ENCODE measurements around the gene NR4A3. TPM values are rescaled to one million over a fixed set of nuclear protein-coding genes. Genes with fewer than 3 reads are reported as not detected.

NR4A3 gene
- total and polyA plus RNA-seq, 2 of the 13 experiments (the other 11 are each of a cell fraction or from before 2014, with no cell fraction given): 0.02 to 0.09 TPM

DNA sequence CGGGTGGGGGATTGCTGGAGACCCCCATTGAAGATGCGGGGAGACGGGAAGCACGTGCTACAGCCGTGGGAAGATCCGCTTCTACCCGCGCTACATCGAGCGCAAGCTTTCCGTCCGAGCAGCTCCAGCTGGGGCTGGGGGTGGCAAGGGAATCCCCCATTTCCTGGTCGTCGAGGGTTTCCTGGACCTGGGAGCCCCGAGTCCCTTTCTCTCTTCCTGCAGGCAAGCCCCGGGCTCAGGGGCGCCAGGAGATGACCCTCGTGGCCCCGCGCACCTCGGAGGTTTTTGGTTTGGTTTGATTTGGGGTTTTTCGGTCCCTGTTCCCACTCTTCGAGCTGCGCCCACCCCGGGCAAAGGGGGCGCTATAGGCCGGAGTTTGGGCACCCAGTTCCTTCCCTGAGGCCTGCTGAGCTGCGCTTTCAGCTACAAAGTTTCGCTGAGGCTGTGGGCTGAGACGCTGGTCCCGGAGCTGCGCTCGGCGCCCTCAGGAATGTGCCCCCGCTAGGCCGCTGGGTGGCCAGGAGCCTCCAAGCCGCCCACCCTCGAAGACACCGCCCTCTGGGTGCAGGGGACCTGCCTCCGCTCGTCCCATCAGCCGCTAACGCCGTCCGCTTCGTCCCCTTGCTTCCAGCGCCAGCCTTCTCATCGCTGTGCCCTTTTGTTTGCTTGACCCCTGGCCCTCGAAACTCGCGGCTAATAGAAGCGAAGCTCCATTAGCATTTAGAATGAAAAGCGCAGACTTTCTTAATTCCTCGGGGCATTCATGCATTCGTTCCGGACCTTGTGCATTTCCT lies 2.9 kb downstream of the NR4A3 start (continued):
- TF ChIP-seq TCF12 (IDR thresholded peaks at IDR 0.05) (no peak), TCF12 (CRISPR knock-in tag; IDR thresholded peaks at IDR 0.05) (no peak; the same call in 1 of the 2 replicates), ZNF768 (CRISPR knock-in tag; IDR thresholded peaks at IDR 0.05) (peak; percentile 64; the same call in 1 of the 2 replicates), TOPORS (CRISPR knock-in tag; IDR thresholded peaks at IDR 0.05) (no peak), HMGA1 (CRISPR knock-in tag; conservative IDR thresholded peaks at IDR 0.05) (no peak), ZNF773 (CRISPR knock-in tag; IDR thresholded peaks at IDR 0.05; ENCODE audit: borderline replicate concordance) (no peak), HDAC1 (CRISPR knock-in tag; IDR thresholded peaks at IDR 0.05) (no peak), ZNF317 (CRISPR knock-in tag; IDR thresholded peaks at IDR 0.05) (no peak), ZNF30 (CRISPR knock-in tag; IDR thresholded peaks at IDR 0.05) (no peak), ZBTB38 (CRISPR knock-in tag; IDR thresholded peaks at IDR 0.05) (0 out of 2 replicates have a peak, but pooled peaks have one; percentile 31), HMG20B (CRISPR knock-in tag; conservative IDR thresholded peaks at IDR 0.05) (no peak), UBTF (CRISPR knock-in tag; IDR thresholded peaks at IDR 0.05) (peak; percentile 60), RFXANK (CRISPR knock-in tag; IDR thresholded peaks at IDR 0.05) (no peak), ZNF691 (CRISPR knock-in tag; IDR thresholded peaks at IDR 0.05; ENCODE audit: borderline replicate concordance, low read depth) (no peak), ZNF33B (CRISPR knock-in tag; IDR thresholded peaks at IDR 0.05) (no peak), SIX4 (CRISPR knock-in tag; IDR thresholded peaks at IDR 0.05) (no peak), ZNF703 (CRISPR knock-in tag; IDR thresholded peaks at IDR 0.05; ENCODE audit: borderline replicate concordance) (no peak; the same call in 1 of the 2 replicates), ZNF34 (CRISPR knock-in tag; IDR thresholded peaks at IDR 0.05; ENCODE audit: borderline replicate concordance) (no peak), MYPOP (CRISPR knock-in tag; IDR thresholded peaks at IDR 0.05) (peak; percentile 49; the same call in 1 of the 2 replicates), CSRNP2 (CRISPR knock-in tag; conservative IDR thresholded peaks at IDR 0.05; ENCODE audit: low read depth) (no peak), GZF1 (CRISPR knock-in tag; IDR thresholded peaks at IDR 0.05) (no peak), SIN3A (IDR thresholded peaks at IDR 0.05; ENCODE audit: borderline replicate concordance, low read depth, low read length) (no peak)
- TF ChIP-seq, protein P1, sequence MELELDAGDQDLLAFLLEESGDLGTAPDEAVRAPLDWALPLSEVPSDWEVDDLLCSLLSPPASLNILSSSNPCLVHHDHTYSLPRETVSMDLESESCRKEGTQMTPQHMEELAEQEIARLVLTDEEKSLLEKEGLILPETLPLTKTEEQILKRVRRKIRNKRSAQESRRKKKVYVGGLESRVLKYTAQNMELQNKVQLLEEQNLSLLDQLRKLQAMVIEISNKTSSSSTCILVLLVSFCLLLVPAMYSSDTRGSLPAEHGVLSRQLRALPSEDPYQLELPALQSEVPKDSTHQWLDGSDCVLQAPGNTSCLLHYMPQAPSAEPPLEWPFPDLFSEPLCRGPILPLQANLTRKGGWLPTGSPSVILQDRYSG (CRISPR knock-in tag; IDR thresholded peaks at IDR 0.05): no peak
- TF ChIP-seq, protein P2, sequence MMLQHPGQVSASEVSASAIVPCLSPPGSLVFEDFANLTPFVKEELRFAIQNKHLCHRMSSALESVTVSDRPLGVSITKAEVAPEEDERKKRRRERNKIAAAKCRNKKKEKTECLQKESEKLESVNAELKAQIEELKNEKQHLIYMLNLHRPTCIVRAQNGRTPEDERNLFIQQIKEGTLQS (CRISPR knock-in tag; IDR thresholded peaks at IDR 0.05): no peak

Measured in HepG2 (cell line).